ENCODE measurements around the gene GOLGB1.

GOLGB1 gene

DNA sequence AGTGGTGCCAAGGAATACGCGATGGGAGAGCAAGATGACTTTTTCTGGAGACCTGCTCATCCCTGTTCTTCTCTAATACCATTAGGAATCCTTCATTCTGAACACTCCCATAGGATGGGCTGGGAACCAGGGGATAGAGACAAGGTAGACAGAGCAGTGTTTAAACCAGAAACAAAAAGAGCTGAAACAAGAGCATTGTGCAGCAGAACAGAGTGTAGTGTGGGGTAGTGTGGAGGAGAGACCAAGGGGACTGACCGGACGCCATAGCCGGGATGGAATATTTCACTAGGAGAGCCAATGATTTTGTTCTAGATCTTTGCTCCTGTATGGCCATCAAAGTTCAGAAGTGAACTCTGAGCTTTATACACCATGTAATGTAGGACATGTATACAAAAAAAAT, 104.5 kb downstream of the GOLGB1 start:
- no peak for DNase-seq (ENCODE audit: extremely low read depth in 1 of 2, low read depth in 1 of 2)

DNA sequence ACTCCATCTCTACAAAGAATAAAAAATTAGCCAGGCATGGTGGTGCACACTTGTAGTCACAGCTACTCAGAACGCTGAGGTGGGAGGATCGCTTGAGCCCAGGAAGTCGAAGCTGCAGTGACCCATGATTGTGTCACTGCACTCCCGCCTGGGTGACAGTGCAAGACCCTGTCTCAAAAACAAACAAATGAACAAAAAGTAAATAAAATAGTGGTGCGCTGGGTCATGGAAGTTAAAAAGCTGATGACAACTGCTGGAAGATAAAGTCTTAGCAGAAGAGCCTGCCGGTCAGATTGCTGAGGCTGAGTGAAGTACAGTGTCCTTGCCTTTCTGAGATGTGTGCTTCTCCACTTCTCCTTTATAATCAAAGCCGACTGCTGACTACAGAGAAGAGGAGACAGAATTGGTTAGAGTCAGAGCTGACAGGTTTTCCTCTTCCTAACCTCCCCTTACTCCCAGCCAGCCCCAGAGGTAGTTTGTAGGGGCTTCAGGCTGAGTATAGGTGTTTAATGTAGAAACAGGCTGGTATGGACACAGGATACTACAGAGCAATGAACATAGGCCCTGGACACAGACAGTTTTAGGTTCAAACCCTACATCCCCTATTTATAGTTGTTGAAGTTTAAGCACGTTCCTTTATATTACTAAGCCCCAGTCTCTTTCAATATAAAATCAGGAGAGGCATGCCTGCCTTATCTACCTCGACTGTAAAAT, 106.8 kb downstream of the GOLGB1 start:
- no peak for DNase-seq (ENCODE audit: extremely low read depth in 1 of 2, low read depth in 1 of 2)

DNA sequence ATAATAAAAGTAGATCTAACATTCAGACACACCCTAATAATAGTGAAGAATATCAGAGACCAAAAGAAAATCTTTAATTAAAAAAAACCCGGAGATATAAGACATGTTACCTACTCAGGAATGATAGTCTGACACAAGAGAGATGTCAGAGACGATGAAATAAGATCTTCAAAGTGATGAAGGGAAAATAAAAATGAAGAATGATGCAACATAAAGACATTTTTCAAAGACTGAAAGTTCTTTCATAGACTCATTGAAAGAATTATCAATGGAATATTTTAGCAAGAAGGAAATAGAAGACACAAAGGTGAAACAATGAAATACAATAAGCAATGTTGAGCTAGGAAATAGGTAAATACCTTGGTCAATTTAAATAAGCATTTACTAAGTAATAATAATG, 108.4 kb downstream of the GOLGB1 start:
- no peak for DNase-seq (ENCODE audit: extremely low read depth in 1 of 2, low read depth in 1 of 2)

DNA sequence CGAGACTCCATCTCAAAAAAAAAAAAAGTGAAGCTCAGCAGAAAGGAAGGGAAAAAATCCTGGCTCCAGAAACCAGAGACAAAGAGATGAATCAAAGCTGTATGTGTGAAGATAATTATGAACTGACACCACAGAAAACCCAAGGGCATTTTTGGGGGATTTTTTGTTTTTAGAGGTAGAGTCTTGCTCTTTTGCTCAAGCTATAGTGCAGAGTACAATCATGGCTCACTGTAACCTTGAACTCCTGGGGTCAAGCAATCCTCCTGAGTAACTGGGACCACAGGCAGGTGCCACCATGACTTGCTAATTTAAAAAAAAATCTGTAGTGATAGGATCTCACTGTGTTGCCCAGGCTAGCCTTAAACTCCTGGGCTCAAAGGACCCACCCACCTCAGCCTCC, 111.6 kb downstream of the GOLGB1 start:
- DNase-seq (ENCODE audit: extremely low read depth in 1 of 2, low read depth in 1 of 2) = no peak

DNA sequence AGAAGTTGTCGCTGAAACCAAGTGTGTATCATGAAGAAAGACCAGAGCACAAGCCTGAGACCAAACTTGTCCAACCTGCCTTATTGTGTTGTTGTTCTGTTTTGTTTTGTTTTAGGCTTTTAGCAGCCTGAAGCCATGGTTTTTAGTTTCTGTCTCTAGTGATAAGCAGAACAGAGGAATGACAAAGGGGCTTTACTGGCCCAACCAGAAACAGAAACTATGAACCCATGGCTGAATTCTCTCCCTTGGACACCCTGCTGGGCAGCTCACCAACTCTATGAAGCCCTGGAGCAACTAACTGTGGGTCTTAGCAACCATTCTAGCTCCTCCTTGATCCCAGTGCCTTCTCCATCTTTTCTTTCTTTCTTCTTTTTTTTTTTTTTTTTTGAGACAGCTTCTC, 119.2 kb downstream of the GOLGB1 start:
- no peak for DNase-seq (ENCODE audit: extremely low read depth in 1 of 2, low read depth in 1 of 2)

DNA sequence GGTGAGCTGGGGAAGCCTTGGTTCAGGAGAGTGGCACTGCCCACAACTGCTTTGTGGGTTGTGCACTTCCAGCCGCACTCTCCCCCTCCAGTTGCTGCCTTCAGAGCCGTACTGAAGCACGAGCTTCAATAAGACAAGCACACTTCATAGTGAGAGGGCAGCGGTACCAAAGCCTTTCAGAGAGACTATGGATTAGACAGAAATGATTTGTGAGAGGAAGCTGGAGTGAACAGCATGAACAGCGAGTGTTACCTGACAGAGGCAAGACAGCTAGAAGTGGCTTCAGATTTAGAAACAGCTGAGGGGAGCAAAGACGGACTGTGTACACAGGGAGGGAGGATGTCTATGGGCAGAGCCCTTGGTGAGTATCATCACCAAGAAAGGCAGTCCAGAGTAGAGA, 119.9 kb downstream of the GOLGB1 start:
- no peak for DNase-seq (ENCODE audit: extremely low read depth in 1 of 2, low read depth in 1 of 2)

DNA sequence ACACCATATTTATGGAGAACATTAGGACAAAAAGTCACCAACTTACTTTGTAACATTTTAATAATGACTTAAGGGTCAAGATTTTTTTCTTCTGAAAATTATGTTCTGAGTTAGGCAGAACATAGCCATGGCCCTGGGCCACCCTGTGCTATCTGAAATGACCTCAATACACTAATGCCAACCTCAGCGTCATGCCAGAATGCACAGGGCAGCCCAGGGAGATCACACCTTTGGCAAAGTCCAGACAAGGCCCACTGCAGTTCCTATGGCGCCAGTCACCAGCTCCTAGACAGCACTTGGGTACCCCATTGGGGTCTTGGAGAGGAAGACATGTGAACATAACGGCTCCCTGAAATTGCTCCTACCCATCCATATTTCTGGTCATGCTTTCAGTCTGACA, 121.9 kb downstream of the GOLGB1 start:
- no peak for DNase-seq (ENCODE audit: extremely low read depth in 1 of 2, low read depth in 1 of 2)

DNA sequence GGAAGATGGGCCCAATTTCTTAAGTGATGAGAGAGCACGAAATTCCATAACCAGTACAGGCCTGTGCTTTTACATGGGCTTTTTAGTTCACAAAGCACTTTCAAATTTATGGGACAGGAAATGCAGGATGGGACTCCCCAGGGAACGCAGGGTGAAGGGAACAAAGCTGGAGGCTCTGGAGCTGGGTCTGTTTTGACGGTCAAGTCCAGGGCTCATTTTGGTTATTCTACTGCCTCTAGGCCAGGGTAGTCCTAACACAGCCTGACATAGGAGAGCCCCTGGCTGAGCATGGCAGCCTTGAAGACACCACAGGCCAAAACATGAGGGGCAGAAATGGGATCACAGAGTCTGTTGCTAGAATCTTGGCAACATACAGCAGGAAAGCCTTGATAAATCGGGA, 122.3 kb downstream of the GOLGB1 start:
- DNase-seq (ENCODE audit: extremely low read depth in 1 of 2, low read depth in 1 of 2) = no peak

DNA sequence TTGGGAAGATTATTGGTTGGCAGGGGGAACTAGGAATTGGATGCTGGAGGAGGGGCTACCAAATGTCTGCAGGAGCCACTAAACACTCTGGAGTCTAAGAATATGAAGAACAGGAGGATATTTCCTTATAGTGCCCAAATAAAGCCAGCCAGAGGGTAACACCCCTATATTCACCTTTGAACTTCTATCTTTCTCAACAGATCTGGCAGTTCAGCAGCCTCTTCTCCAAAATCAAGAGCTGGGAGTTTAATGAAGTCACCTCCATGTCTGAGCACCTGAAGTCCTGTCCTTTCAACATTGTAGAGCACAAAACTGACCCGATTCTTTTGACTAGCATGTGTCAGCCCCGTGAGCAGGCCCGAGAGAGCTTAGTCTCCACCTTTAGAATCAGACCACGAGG, 123.0 kb downstream of the GOLGB1 start:
- no peak for DNase-seq (ENCODE audit: extremely low read depth in 1 of 2, low read depth in 1 of 2)

DNA sequence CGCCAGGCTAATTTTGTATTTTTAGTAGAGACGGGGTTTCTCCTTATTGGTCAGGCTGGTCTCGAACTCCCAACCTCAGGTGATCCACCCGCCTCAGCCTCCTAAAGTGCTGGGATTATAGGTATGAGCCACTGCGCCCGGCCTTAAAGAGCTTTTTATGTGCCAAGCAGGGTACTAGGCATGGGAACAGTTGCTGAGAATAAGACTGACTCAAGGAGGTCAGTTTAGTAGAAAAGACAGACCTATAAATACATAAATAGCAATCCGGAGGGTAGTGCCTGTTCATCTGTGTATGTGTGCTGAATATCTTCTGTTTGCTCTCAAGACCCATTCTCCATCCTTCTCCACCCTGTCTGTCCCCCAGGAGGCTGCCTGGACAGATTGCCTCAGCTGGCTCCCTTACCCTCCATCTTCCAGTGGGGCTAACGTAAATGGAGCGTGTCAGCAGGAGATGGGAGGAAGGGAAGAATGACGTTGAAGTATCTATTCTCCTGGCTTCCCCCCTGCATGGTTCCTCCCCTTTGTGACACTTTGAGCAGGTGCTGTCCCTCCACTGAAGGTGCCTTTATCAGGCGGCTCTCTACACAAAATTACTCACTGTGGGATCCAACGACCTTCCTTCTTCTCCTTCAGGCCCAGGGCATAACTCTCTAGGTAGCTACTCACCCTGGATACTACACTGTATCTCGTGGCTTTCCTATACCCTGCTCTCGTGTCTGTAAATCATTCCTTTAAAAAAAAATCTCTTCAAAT, 125.2 kb downstream of the GOLGB1 start:
- DNase-seq (ENCODE audit: extremely low read depth in 1 of 2, low read depth in 1 of 2) = no peak

DNA sequence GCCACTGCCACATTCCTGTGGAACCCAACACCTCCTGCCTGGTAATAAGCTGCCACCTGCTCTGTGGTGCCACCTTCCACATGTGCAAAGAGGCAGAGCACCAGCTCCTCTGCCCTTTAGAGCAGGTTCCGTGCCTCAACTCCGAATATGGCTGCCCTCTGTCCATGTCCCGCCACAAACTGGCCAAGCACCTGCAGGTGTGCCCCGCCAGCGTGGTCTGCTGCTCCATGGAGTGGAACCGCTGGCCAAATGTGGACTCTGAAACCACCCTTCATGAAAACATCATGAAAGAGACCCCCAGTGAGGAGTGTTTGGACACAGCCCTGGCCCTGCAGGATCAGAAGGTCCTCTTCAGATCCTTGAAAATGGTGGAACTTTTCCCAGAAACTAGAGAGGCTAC, 128.1 kb downstream of the GOLGB1 start:
- DNase-seq (ENCODE audit: extremely low read depth in 1 of 2, low read depth in 1 of 2) = no peak

DNA sequence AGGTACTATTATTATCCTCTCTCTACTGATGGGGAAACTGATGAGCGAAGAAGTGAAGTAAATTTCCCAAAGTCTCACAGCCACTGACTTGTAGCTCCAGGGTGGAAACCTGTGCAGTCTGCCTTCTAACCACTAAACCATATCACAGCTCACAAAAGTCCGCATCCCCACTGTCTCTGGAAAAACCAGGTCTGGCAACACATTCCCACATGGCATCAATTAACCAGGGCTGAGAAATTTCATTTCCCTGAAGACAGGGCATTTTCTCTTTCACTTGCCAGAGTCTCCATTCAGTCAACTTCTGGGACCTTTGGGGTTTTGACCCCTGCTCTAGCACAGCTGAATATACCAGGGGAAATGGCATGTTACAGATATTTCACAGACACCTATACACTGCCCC, 129.8 kb downstream of the GOLGB1 start:
- DNase-seq (ENCODE audit: extremely low read depth in 1 of 2, low read depth in 1 of 2) = no peak
